ENCODE data around the gene CYP2W1.
A peak's percentile ranks its signal among the peaks of the same experiment; 100 is the strongest.
"Not testable (repeated sequence)": the region's sequence is repeated elsewhere in the genome, so short reads cannot be mapped to it uniquely, and the experiment has no call there.

The CYP2W1 gene

GRCh38 chr7:952548-953441 is 30.2 kb upstream of the CYP2W1 start:
- DNase-seq (ENCODE audit: low read depth) = no peak

- no peak for DNase-seq (ENCODE audit: low read depth)
Measured at GRCh38 chr7:953547-954327, 29.2 kb upstream of the CYP2W1 start.

GRCh38 chr7:954330-955238 is 28.4 kb upstream of the CYP2W1 start, which contains the start of gene ADAP1:
ADAP1 (minus strand) TSS chr7:954680; CDS start chr7:954477, 203 bp downstream.
- DNase-seq (ENCODE audit: low read depth) = peak; percentile 60

GRCh38 chr7:956031-956430 is 26.9 kb upstream of the CYP2W1 start:
- no peak for DNase-seq (ENCODE audit: low read depth)

GRCh38 chr7:957418-958220 is 25.4 kb upstream of the CYP2W1 start:
- DNase-seq (ENCODE audit: low read depth) = no peak

GRCh38 chr7:958221-959200 is 24.5 kb upstream of the CYP2W1 start:
- no peak for DNase-seq (ENCODE audit: low read depth)

- DNase-seq (ENCODE audit: low read depth) = no peak
Measured at GRCh38 chr7:959271-959670, 23.7 kb upstream of the CYP2W1 start.

GRCh38 chr7:959740-960139 is 23.2 kb upstream of the CYP2W1 start:
- DNase-seq (ENCODE audit: low read depth) = not testable (repeated sequence)

GRCh38 chr7:960269-960871 is 22.6 kb upstream of the CYP2W1 start:
- no peak for DNase-seq (ENCODE audit: low read depth)

GRCh38 chr7:960972-961371 is 22.0 kb upstream of the CYP2W1 start:
- not testable (repeated sequence) for DNase-seq (ENCODE audit: low read depth)

- no peak for DNase-seq (ENCODE audit: low read depth)
Measured at GRCh38 chr7:961546-962400, 21.2 kb upstream of the CYP2W1 start.

- DNase-seq (ENCODE audit: low read depth) = no peak
Measured at GRCh38 chr7:962401-963081, 20.4 kb upstream of the CYP2W1 start.

- DNase-seq (ENCODE audit: low read depth) = no peak
Measured at GRCh38 chr7:963236-964078, 19.5 kb upstream of the CYP2W1 start.

GRCh38 chr7:964401-965231 is 18.4 kb upstream of the CYP2W1 start:
- no peak for DNase-seq (ENCODE audit: low read depth)

GRCh38 chr7:966291-967069 is 16.5 kb upstream of the CYP2W1 start:
- DNase-seq (ENCODE audit: low read depth) = no peak

All from stimulated activated CD8-positive, alpha-beta memory T cell treated with anti-CD3 and anti-CD28 coated beads, Interleukin-12 subunit alpha, Interleukin-12 subunit beta, amount 100 ng/mL, for 4 hours (primary cell).